ENCODE data around the gene LRRC8A.

The LRRC8A gene

DNA sequence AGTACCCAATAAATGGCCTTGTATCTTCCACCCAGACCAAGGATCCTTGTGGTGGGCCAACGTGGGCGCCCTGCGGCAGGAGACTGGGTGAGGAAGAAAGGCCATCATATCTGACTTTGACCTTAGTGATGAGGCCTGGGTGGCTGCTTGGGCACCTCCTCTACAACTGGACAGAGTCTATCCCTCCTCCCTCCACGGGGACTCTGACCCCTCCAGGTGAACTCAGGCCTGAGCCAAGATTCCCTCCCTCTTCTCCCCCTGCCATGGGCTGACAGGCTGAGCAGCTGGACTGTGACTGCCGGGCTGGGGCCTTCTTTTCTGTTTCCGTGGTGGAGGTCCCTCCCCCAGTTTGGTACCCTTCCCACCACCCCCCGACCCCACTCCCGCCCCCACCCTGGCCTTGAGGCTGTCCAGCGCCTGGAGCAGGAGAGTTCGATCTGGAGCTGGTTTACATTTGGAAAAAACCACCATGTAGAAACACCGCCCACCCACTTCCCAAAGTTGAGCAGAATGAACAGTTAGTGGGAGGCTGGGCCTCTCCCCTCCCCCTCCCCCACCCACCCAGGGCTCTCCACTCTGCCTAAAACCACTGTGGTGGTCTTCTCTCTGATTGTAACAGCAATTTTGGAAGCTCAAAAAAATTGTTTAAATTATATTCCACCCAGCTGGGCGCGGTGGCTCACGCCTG, 37.6 kb downstream of the LRRC8A start:
- Histone ChIP-seq H2BK12ac (ENCODE audit: low read length) (no peak overlapping the region), H2BK5ac (ENCODE audit: low read depth, low read length, poor library complexity) (no peak overlapping the region), H2BK120ac (ENCODE audit: insufficient read depth, low read length, poor library complexity) (no peak overlapping the region), H4K12ac (ENCODE audit: low read depth, low read length) (no peak overlapping the region), H3K79me2 (ENCODE audit: control insufficient read depth, insufficient read depth, low read length, poor library complexity) (no peaks in the 10 kb centered on the region), H2AK5ac (ENCODE audit: low read length) (no peak overlapping the region), H3K4me2 (ENCODE audit: low read length) (no peak overlapping the region), H3K36me3 (ENCODE audit: control insufficient read depth in 1 of 2, insufficient read depth in 2 of 2, low read length in 2 of 2) (peaks cover 32 to 39% of the 10 kb centered on the region in 2 experiments), H4K91ac (ENCODE audit: low read depth, low read length) (no peak overlapping the region), H3K27me3 (ENCODE audit: insufficient read depth, low read length) (no peaks in the 10 kb centered on the region), H4K8ac (ENCODE audit: low read depth, low read length) (no peak overlapping the region), H3K23ac (ENCODE audit: low read length) (no peak overlapping the region), H3K4me1 (ENCODE audit: control insufficient read depth in 1 of 2, insufficient read depth in 2 of 2, low read length in 2 of 2) (peaks cover 5 to 12% of the 10 kb centered on the region in 2 experiments), H3K9ac (ENCODE audit: low read length) (no peak overlapping the region), H3K79me1 (ENCODE audit: low read length) (peaks cover 9% of the 10 kb centered on the region), H3K18ac (ENCODE audit: low read length) (no peak overlapping the region), H2AFZ (ENCODE audit: insufficient read depth, low read length, poor library complexity) (no peak overlapping the region), H3K27ac (ENCODE audit: low read depth, low read length) (no peak overlapping the region), H3K4me3 (ENCODE audit: low read depth, low read length) (no peak overlapping the region), H3K4ac (ENCODE audit: low read depth, low read length) (no peak overlapping the region), H3K9me3 (ENCODE audit: insufficient read depth, low read depth, low read length) (peaks cover 2% of the 10 kb centered on the region), H3K14ac (ENCODE audit: low read length) (no peak overlapping the region)
- no CpG with 5 or more reads among the region's 14 CpGs for WGBS (ENCODE audit: extremely low coverage, insufficient coverage, insufficient read length)
- DNase-seq: no peak

DNA sequence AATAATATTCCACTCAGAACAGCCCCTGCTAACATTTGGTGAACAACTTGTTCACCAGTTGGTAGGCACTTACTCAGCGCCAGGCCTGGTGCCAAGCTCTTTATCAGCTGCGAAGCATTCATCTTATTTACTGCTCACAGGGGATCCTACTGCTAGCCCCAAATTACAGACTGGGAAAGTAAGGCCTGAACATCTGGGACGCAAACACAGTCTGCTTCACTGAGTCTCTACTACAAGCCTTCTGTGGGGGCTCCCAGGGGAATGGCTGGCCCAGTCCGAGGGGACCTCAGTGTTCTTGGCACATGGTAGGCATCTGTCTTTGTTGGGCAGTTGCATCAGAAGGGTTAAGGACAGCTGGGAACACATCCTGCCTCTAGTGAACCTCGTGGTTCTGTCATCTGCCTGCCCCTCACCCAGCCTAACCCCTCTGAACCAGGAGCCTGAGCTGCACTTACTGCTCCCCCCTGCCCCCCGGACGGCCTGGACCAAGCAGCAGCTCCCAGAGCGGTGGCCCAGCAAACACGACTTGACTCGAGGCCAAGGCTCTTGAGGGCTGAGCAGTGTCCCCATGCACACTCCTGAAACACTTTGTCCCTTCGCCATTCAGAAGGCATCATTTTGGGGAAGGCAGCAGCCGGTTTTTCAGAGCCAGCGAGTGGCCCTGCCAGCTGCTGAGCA, 38.6 kb downstream of the LRRC8A start, which contains the start of gene PHYHD1:
TSS of gene PHYHD1 (plus strand) at position 602 of the 678 bp plus-strand sequence. CDS start 1,342 bp downstream, outside the sequence.
- DNase-seq: no peak
- Histone ChIP-seq H4K91ac (ENCODE audit: low read depth, low read length) (peak within 1 kb of the TSS; percentile 77), H3K4me1 (ENCODE audit: control insufficient read depth in 1 of 2, insufficient read depth in 2 of 2, low read length in 2 of 2) (peaks cover 5 to 12% of the 10 kb centered on the region in 2 experiments), H3K4ac (ENCODE audit: low read depth, low read length) (peak within 1 kb of the TSS; percentile 15), H3K23ac (ENCODE audit: low read length) (no peak within 1 kb of the TSS), H2BK120ac (ENCODE audit: insufficient read depth, low read length, poor library complexity) (no peak within 1 kb of the TSS), H4K12ac (ENCODE audit: low read depth, low read length) (peak within 1 kb of the TSS; percentile 19), H3K79me2 (ENCODE audit: control insufficient read depth, insufficient read depth, low read length, poor library complexity) (no peaks in the 10 kb centered on the region), H2BK5ac (ENCODE audit: low read depth, low read length, poor library complexity) (peak within 1 kb of the TSS; percentile 29), H3K18ac (ENCODE audit: low read length) (no peak within 1 kb of the TSS), H3K27me3 (ENCODE audit: insufficient read depth, low read length) (no peaks in the 10 kb centered on the region), H3K14ac (ENCODE audit: low read length) (no peak within 1 kb of the TSS), H3K4me3 (ENCODE audit: low read depth, low read length) (no peak within 1 kb of the TSS), H2AK5ac (ENCODE audit: low read length) (peak within 1 kb of the TSS; percentile 2), H3K27ac (ENCODE audit: low read depth, low read length) (peak within 1 kb of the TSS; percentile 40), H3K4me2 (ENCODE audit: low read length) (peak within 1 kb of the TSS; percentile 90), H2BK12ac (ENCODE audit: low read length) (peak within 1 kb of the TSS; percentile 14), H4K8ac (ENCODE audit: low read depth, low read length) (peak within 1 kb of the TSS; percentile 59), H3K36me3 (ENCODE audit: control insufficient read depth in 1 of 2, insufficient read depth in 2 of 2, low read length in 2 of 2) (peaks cover 28 to 35% of the 10 kb centered on the region in 2 experiments), H3K9ac (ENCODE audit: low read length) (no peak within 1 kb of the TSS), H3K9me3 (ENCODE audit: insufficient read depth, low read depth, low read length) (peaks cover 2% of the 10 kb centered on the region), H3K79me1 (ENCODE audit: low read length) (peaks cover 9% of the 10 kb centered on the region), H2AFZ (ENCODE audit: insufficient read depth, low read length, poor library complexity) (peak within 1 kb of the TSS; percentile 54)
- WGBS (ENCODE audit: extremely low coverage, insufficient coverage, insufficient read length): no CpG with 5 or more reads among the region's 13 CpGs

DNA sequence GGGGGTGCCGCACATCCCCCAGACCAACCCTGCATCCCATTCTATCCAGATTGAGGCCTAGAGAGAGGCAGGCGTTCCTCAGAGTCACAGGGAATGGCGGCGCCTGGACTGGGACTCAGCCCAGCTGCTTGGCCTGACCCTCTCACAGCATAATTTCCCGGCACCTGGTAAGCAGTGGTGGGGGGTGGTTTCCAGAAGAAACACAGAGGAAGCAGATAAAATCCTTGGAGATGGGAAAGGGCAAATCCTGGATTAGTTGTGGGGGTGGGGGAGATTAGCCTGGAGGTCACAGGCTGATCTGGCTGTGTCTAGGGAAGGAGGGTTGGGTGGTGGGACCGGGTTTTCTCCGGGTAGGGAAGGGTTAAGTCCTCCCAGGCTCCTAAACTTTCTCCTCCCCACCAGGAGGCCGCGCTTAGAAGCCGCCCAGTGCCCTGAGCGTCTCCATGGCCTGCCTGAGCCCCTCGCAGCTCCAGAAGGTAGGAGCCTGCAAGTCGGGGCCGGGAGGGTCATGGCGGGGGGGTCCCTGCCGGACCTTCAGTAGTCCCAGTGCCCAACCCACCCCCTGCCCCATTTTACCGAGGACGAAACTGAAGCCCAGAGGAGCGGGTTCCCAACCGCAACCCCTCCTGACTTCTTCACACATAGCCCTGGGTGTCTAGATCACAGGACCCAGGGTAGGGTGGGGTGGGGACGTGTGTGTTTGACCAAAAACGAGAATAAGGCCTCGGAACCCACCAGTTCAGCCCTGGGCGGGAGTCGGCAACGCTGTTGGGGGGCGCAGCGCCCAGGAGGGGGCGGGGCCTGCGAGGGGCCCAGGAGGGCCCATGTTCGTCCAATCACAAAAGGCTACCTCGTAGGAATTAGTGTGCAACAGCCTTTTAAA, 40.2 kb downstream of the LRRC8A start:
- peak overlapping the region; percentile 58 for H2AFZ ChIP-seq (ENCODE audit: insufficient read depth, low read length, poor library complexity)
- peak overlapping the region; percentile 71 for H3K9ac ChIP-seq (ENCODE audit: low read length)
- peak overlapping the region; percentile 77 for H4K91ac ChIP-seq (ENCODE audit: low read depth, low read length)
- DNase-seq: peak; percentile 56 to 61
- peak overlapping the region; percentile 88 for H4K8ac ChIP-seq (ENCODE audit: low read depth, low read length)
- H3K4me3 ChIP-seq (ENCODE audit: low read depth, low read length): peak overlapping the region; percentile 76
- peak overlapping the region; percentile 77 for H2BK120ac ChIP-seq (ENCODE audit: insufficient read depth, low read length, poor library complexity)
- H3K4me2 ChIP-seq (ENCODE audit: low read length): peak overlapping the region; percentile 90
- H2BK5ac ChIP-seq (ENCODE audit: low read depth, low read length, poor library complexity): peak overlapping the region; percentile 62
- H3K14ac ChIP-seq (ENCODE audit: low read length): peak overlapping the region; percentile 17
- peak overlapping the region; percentile 40 for H3K4ac ChIP-seq (ENCODE audit: low read depth, low read length)
- peaks cover 14 to 20% of the 10 kb centered on the region in 2 experiments for H3K36me3 ChIP-seq (ENCODE audit: control insufficient read depth in 1 of 2, insufficient read depth in 2 of 2, low read length in 2 of 2)
- peak overlapping the region; percentile 27 for H2BK12ac ChIP-seq (ENCODE audit: low read length)
- H3K27me3 ChIP-seq (ENCODE audit: insufficient read depth, low read length): no peaks in the 10 kb centered on the region
- H3K18ac ChIP-seq (ENCODE audit: low read length): peak overlapping the region; percentile 47
- H3K79me1 ChIP-seq (ENCODE audit: low read length): peaks cover 9% of the 10 kb centered on the region
- peaks cover 5 to 6% of the 10 kb centered on the region in 2 experiments for H3K4me1 ChIP-seq (ENCODE audit: control insufficient read depth in 1 of 2, insufficient read depth in 2 of 2, low read length in 2 of 2)
- peak overlapping the region; percentile 63 for H3K27ac ChIP-seq (ENCODE audit: low read depth, low read length)
- H3K9me3 ChIP-seq (ENCODE audit: insufficient read depth, low read depth, low read length): no peaks in the 10 kb centered on the region
- no peaks in the 10 kb centered on the region for H3K79me2 ChIP-seq (ENCODE audit: control insufficient read depth, insufficient read depth, low read length, poor library complexity)
- no peak overlapping the region for H2AK5ac ChIP-seq (ENCODE audit: low read length)
- no CpG with 5 or more reads among the region's 32 CpGs for WGBS (ENCODE audit: extremely low coverage, insufficient coverage, insufficient read length)
- H3K23ac ChIP-seq (ENCODE audit: low read length): no peak overlapping the region
- peak overlapping the region; percentile 45 for H4K12ac ChIP-seq (ENCODE audit: low read depth, low read length)

DNA sequence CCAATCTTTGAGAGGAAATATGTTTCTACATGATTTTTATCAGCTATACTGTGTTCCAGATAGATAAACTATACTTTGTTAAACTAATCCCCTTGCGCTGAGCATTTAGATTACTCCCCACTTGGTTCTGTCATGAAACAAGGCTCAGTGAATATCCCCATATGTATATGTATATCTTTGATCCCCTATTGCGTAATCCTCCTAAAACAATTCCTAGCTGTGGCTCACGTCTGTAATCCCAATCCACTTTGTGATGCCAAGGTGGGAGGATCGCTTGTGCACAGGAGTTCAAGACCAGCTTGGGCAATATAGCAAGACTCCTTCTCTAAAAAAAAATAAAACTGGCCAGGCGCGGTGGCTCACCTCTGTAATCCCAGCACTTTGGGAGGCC, 41.6 kb downstream of the LRRC8A start:
- Histone ChIP-seq H2BK5ac (ENCODE audit: low read depth, low read length, poor library complexity) (no peak overlapping the region), H3K4me2 (ENCODE audit: low read length) (no peak overlapping the region), H2AK5ac (ENCODE audit: low read length) (no peak overlapping the region), H3K14ac (ENCODE audit: low read length) (no peak overlapping the region), H4K91ac (ENCODE audit: low read depth, low read length) (no peak overlapping the region), H3K4me3 (ENCODE audit: low read depth, low read length) (no peak overlapping the region), H3K27me3 (ENCODE audit: insufficient read depth, low read length) (no peaks in the 10 kb centered on the region), H2AFZ (ENCODE audit: insufficient read depth, low read length, poor library complexity) (no peak overlapping the region), H2BK12ac (ENCODE audit: low read length) (no peak overlapping the region), H3K4ac (ENCODE audit: low read depth, low read length) (no peak overlapping the region), H3K9me3 (ENCODE audit: insufficient read depth, low read depth, low read length) (no peaks in the 10 kb centered on the region), H3K79me1 (ENCODE audit: low read length) (peaks cover 9% of the 10 kb centered on the region), H3K79me2 (ENCODE audit: control insufficient read depth, insufficient read depth, low read length, poor library complexity) (no peaks in the 10 kb centered on the region), H3K27ac (ENCODE audit: low read depth, low read length) (no peak overlapping the region), H3K4me1 (ENCODE audit: control insufficient read depth in 1 of 2, insufficient read depth in 2 of 2, low read length in 2 of 2) (peaks cover 5 to 6% of the 10 kb centered on the region in 2 experiments), H2BK120ac (ENCODE audit: insufficient read depth, low read length, poor library complexity) (no peak overlapping the region), H3K36me3 (ENCODE audit: control insufficient read depth in 1 of 2, insufficient read depth in 2 of 2, low read length in 2 of 2) (peaks cover 4 to 9% of the 10 kb centered on the region in 2 experiments), H4K8ac (ENCODE audit: low read depth, low read length) (no peak overlapping the region), H3K23ac (ENCODE audit: low read length) (no peak overlapping the region), H4K12ac (ENCODE audit: low read depth, low read length) (no peak overlapping the region), H3K18ac (ENCODE audit: low read length) (no peak overlapping the region), H3K9ac (ENCODE audit: low read length) (no peak overlapping the region)
- WGBS (ENCODE audit: extremely low coverage, insufficient coverage, insufficient read length): no CpG with 5 or more reads among the region's 6 CpGs
- no peak for DNase-seq
